ENCODE measurements around the gene FNDC3B.

GRCh38 chr3:172341482-172342059 lies 302.2 kb downstream of the FNDC3B start:
- no peak for TF ChIP-seq EZH2 (IDR thresholded peaks at IDR 0.05; ENCODE audit: low read length, unreplicated experiment)
- TF ChIP-seq, protein P1, sequence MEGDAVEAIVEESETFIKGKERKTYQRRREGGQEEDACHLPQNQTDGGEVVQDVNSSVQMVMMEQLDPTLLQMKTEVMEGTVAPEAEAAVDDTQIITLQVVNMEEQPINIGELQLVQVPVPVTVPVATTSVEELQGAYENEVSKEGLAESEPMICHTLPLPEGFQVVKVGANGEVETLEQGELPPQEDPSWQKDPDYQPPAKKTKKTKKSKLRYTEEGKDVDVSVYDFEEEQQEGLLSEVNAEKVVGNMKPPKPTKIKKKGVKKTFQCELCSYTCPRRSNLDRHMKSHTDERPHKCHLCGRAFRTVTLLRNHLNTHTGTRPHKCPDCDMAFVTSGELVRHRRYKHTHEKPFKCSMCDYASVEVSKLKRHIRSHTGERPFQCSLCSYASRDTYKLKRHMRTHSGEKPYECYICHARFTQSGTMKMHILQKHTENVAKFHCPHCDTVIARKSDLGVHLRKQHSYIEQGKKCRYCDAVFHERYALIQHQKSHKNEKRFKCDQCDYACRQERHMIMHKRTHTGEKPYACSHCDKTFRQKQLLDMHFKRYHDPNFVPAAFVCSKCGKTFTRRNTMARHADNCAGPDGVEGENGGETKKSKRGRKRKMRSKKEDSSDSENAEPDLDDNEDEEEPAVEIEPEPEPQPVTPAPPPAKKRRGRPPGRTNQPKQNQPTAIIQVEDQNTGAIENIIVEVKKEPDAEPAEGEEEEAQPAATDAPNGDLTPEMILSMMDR (conservative IDR thresholded peaks at IDR 0.05; ENCODE audit: low read depth, low read length), result peak; percentile 84
- TF ChIP-seq EZH2phosphoT487 (IDR thresholded peaks at IDR 0.05; ENCODE audit: borderline replicate concordance, low read length), result no peak
